DLD1 (cell line): ENCODE data around the gene AQP10.
"Not testable (repeated sequence)": the region's sequence is repeated elsewhere in the genome, so short reads cannot be mapped to it uniquely, and the experiment has no call there.

Experiments used
- in situ Hi-C: cut with HindIII; loops from 2 replicates; pipeline ENCODE4 v1.10.0; 2017; ENCODE audit warnings: low sequenced_read_pairs

The AQP10 gene

DNA sequence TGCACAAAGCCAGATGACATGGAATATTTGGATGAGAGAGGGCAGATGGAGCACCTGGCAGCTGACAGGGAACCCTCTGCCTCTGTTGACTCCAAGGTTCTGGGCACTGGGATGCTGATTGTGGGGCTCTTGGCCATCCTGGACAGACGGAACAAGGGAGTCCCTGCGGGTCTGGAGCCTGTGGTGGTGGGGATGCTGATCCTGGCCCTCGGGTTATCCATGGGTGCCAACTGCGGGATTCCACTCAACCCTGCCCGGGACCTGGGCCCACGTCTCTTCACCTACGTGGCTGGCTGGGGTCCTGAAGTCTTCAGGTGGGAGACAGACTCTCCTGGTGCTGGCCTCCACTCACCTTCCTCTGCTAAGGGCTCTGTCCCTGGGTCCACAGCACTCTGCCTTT lies 2.6 kb downstream of the AQP10 start:
- in situ Hi-C loops, result no loop called here

DNA sequence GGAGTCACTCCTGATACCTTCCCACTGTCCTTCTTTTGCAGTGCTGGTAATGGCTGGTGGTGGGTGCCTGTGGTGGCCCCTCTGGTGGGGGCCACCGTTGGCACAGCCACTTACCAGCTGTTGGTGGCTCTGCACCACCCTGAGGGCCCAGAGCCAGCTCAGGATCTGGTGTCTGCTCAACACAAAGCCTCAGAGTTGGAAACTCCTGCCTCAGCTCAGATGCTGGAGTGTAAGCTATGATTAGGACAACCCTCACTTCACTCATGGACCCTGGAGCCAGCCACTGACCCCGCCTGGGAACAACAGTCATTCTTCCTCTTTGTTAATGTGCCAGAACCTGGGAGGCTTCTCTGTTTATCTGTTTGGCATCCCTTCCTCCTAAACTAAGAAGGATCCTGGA lies 3.3 kb downstream of the AQP10 start:
- in situ Hi-C loops, result no loop called here

DNA sequence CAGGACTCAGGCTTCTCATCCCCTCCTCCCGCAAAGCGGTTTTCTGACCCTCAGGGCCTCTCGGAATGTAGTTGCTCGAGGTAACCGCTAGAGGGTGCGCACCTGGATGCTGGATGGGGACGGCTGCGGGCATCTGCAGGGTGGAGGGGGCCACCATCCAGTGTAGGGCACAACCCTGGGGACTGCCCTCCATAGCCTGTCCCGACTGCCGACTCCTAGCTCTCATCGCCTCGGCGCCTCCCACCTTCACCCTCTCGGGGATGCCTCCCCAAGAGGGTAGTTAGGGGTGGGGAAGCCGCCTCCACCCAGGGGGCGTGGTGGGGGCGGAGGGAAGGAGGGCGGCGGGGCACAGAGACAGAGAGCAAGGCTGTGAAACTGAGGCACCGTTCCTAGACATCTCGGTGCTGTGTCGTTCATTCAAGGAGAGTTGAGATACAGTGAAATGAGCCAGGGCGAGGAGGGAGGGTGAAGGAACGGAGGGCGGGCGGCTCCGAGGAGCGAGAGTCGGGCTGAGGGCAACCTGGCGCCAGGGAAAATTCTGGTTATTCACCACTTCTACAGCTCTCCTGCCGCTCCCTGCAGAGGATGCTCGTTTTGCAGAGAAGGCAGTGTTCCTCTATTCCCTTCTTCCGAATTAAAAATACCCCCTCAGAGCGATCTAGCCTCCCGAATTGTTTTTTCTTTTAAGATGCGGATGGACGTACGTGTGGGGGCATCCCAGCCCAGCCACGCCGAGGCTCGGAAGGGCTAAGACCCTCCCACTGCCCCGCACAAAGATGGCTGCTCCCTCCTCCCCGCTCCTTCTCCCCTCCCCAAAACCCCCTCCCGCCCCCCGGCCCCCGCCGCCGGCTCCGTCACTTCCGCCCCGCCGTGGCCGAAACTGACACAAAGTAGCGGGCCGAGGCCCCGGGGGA lies 4.0 kb downstream of the AQP10 start, which contains the start of gene ATP8B2:
Gene ATP8B2 (plus strand): TSS at position 857 of the 914 bp plus-strand sequence. CDS start 2,617 bp downstream, outside the sequence.
- in situ Hi-C loops, result no loop called here

DNA sequence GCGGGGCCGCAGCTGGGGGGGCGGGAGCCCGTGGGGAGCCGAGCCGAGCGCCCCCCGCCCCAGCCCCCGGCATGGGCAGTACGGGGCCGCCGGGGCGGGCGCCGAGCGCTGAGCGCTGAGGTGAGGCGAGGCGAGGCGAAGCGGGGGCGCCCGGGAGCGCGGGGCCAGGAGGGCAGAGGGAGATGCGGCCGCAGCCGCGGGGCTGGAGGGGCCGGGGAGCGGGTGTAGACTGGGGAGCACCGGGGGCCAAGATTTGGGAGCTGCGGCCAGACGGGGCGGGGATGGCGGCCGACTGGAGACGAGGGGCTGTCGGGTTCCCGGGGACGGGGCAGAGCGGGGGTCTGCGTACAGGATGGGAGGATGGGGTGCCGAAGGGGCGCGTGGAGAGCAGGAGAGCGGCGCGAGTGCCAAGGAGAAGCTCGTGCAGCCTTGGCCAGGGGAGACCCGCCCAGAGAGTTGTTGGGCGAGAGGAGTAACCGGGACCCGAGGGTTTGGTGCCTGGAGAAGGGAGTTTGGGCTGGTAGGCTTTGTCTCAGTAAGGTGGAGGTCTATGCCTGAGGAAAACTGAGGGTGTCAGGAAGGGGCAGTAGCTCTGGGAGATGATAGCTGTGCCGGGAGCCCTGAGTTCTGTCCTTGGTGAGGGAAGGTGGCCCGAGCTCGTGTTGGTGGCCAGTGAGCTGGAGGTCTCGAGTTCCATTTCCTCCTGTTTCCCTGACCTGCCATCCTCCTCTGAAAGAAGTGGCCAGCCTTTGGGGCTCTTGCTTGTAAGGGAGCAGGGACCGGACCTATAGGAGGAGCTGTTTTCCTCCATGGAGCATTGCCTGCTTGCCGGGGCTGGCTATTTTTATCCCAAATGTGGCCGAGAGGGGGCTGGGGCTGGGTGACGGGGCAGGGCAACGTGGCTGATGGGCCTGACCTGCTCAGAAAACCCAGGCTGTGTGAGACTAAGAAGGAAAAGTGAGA lies 5.0 kb downstream of the AQP10 start:
- in situ Hi-C loops, result no loop called here

DNA sequence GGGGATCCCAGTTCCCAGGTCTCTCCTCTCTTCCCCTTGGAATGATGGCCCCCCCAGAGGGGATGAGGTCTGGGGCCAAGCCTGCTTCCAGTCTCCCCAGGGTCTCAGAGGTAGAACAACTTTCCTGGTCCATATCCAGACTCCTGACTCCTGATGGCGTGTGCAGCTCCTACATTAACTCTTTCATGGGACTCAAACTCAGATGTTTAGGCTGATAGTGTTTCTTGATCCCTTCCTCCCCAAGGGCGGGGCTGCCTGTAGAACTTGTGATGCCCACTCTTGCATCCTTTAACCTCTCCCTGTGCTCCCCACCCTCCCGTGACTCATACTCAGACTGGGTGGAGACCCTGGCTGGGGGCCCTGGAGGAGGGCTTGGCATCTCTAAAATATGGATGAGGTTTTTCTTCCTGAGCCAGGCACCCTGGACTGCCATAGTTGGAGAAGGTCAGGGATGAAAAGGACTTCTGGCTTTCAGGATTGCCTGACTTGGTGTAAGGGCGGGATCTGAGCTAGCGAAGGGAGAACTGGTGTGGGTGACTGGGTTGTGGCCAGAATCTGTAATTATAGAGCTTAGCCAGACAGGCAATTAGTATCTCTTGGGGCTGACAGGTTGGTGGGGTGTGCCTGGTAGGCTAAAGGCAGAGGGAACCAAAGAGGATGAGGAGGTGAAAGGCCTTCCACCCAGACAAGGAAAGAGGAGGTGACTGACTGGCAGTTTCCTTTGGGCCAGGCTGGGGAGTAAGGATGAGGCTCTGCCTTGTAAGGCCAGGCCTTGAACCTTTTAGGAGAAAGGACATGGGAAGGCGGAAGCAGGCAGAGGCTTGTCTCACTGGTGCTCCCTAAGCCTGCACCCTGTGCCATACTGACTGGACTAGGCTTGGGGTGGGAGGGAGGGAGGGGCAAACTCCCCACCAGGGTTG lies 5.9 kb downstream of the AQP10 start:
- in situ Hi-C loops, result no loop called here

DNA sequence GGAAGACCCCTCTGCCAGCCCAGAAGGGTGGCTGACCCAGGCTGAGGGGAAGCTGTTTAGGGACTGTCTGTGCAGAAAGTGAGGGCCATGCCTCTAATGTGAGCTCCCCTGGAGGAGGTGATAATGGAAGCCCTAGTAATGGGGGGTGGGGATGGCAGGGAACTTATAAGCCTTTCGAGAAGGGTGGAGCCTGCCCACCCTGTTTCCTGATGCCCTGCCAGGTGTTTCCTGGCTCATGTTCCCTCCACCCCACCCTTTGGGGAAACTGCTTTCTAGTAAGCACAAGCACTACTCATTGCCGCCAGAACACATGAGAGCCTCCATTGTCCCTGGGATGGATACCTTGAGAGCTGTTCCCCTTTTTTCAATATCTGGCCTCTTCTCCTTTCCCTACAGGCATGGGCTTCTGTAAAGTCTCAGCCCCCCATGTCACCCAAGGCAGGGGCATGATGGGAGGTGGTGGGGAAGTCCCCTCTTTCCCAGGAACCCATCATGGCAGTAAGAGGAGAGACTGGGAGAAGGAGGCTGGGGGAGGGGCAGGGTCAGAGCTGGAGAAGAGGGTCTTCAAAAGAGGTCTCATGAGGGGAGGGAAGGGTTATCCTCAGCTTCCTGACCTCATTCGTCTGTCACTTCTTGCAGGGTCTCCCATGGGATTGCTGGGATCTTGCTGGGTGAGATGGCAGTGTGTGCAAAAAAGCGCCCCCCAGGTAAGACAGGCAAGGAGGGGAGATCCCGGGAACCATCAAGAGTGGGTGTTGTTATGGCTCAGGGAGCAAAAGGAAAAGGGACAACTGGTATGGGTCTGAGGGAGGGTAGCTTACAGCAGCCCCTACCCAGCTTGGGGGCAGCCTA lies 6.8 kb downstream of the AQP10 start:
- in situ Hi-C loops, result no loop called here

DNA sequence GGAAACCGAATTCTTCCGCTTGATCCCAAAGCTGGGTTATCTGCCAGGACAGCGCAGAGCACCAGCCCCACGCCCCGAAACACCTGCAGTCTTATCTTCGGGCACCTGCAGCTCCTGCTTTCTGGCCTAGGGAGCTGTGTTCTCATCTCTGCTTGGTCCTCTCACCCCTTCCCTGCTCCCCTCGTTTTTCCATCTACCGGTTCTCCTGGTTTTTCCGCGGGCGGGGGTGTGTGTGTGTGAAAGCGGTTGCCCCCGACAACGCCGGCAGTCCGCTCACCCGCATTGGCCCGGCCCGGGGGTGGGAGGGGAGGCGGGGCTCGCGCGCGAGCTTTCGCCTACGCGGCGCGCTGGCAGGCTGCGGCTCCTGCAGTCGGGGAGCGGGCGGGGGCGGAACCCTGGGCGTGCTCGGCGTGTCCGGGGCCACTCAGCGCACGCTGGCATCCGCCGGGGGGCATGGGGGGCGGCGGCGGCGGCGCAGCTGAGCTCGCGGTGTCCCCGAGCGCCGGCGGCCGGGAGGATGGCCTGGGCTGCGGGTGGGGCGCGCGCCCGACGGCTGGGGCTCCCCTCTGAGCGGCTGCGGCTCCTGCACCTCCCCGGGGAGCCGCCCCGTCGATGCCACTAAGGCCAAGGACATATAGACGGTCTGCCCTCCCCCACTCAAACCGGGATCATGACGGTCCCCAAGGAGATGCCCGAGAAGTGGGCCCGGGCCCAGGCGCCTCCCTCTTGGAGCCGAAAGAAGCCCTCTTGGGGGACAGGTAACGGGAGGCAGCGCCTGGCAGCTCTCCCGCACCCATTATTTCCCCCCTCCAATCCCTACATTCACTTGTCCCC lies 7.6 kb downstream of the AQP10 start:
- in situ Hi-C loops, result no loop called here

DNA sequence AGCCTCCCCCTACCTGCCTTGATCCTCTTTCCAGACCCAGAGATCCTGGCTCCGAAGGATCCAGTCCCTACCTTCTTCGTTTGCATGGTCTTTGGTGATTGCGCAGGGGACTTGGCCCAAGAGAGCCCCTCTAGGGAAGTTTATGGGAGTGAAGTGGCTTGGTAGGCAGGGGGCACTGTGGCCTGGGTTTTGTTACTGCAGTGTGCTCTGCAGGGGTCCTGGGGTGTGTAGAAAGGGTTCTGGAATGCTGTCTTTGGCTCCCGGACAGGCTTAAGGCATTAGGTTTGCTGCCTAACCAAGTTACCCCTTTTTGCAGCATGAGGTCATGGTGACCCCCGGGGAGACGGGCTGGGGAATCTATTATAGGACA lies 8.2 kb downstream of the AQP10 start:
- in situ Hi-C loops, result no loop called here

DNA sequence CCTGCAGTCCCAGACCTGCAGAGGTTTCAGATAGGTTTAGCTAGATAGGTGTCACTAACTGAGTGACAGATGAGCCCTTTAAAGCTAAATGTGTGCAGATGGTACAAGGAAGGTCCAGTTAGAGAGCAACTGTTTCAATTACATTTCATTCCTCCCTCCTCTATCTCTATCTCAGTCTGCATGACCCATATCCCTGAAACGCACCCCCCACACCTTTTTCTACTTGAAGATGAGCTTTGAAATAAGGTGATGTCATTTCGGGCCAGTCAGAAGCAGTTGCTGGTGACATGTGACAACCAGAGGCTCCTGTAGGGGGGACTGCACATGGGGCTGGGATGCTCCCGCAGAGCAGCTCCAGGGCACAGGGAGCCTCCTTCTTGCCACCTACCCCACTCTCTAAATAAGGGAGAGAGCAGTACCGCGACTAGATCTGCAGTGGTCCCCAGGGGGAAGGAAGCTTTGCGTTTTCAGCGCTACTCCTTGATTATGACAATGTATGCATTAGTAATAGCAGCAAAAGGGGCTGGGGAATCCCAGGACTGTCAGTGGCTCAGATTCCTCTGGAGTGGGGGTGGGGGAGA lies 8.7 kb downstream of the AQP10 start:
- in situ Hi-C loops, result no loop called here

DNA sequence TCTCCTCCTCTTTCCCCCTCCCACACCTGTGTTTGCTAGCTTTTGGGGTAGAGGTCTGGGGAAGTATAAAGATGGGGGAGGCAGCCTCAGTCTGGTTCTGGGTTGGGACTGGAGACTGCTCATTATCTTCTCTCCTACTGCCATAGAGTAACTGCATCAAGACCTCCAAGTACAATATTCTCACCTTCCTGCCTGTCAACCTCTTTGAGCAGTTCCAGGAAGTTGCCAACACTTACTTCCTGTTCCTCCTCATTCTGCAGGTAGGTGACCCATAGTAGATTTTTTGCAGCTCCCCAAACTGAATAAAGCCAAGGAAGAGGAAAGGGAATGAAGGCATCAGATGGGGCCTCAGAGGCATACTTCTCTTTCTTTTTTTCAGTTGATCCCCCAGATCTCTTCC lies 9.8 kb downstream of the AQP10 start:
- in situ Hi-C loops, result no loop called here

DNA sequence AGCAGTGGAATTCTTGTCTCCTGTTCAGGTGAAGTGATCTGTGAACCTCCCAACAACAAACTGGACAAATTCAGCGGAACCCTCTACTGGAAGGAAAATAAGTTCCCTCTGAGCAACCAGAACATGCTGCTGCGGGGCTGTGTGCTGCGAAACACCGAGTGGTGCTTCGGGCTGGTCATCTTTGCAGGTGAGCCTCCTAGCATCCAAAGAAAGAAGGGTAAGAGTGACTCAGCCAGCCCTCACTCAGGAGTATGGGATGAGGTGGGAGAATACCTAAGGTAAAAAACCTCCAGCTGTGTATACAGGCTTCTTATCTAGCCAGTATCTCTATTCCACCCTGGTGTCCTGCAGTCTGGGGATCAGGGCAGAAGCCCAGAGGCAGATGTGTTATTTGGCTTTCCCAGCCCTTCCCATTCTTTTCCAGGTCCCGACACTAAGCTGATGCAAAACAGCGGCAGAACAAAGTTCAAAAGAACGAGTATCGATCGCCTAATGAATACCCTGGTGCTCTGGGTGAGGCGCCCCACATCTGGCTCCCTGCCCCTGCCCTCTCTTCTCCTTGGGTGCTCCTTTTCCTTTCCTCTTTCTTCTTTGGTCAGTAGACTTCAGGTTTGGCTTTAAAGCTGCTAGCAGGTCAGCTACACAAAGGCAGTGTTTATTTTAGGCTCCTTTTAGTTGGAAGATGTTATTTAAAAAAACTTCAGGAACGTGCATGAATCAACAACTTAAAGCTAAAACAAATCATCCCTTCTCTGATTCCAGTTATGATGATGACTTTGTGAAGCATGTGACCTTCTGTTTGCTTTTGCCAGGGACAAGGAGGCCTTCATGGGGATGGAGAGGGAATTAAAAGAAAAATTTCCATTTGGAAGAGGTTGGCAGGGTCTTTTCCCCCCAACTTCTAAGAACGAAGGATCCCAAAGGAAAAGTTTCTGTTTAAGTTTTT lies 13.5 kb downstream of the AQP10 start:
- in situ Hi-C loops, result no loop called here

DNA sequence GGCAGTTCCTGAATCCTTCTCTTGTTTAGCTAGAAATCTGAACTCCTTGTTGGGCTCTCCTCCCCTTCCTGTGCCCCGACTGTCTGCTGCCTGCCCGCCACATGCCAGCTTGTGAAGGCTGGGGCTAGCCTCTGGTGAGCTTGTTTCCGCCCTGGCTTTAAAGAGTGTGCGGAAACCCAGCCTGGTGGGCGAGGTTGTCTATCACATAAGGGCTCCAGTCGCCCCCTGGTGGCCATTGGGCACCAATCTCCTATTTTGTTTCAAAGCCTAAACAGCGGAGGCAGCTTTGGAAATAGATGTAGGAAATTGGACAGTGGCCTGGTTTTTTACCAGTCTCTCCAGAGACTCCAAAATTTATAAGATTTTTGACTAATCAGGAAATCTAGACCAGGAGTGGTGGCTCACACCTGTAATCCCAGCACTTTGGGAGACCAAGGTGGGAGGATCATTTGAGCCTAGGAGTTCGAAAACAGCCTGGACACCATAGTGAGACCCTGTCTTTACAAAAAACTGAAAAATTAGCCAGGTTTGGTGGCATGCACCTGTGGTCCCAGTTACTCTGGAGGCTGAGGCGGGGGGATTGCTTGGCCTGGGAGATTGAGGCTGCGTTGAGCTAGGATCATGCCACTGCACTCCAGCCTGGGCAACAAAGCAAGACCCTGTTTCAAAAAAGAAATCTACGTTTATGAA lies 14.3 kb downstream of the AQP10 start:
- in situ Hi-C loops, result no loop called here

DNA sequence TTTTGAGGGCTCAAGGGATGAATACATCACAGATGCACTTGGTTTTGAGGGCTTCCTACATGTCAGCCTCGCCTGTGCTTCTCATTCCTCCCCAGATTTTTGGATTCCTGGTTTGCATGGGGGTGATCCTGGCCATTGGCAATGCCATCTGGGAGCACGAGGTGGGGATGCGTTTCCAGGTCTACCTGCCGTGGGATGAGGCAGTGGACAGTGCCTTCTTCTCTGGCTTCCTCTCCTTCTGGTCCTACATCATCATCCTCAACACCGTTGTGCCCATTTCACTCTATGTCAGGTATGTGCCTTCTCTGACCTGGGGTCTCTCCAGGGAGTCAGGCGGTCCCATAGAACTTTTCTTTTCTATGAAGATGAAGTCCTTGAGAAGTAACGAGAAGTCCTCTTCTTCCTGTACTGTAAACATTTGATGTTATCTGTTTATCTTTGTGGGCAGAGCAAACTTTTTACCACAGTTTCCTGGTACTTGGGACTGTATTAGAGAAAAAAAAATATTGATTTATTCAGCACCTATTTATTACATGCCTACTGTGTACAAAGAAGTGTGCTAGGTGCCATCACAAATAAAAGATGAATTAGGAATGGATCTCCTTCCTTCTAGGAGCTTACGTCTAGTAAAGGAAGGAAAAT lies 16.5 kb downstream of the AQP10 start:
- in situ Hi-C loops, result no loop called here

DNA sequence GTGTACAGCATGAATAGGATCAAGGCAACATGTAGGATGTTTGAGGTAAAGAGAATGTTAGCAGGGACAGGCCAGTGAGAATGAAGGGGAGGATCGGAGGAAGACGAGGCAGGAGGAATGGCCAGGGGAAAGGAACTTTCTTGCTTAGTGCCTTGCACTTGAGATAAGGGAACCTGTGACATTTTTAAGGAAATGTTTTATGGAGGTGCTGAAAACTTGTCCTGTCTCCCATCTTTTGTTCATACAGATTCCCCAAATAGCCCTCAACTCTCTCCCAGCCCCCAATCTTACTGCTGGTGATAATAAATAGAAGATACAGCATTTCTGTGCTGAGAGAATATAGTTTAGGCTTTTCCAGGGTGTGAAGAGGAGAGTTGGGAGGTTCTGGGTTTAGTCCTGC lies 18.0 kb downstream of the AQP10 start:
- in situ Hi-C loops, result no loop called here

DNA sequence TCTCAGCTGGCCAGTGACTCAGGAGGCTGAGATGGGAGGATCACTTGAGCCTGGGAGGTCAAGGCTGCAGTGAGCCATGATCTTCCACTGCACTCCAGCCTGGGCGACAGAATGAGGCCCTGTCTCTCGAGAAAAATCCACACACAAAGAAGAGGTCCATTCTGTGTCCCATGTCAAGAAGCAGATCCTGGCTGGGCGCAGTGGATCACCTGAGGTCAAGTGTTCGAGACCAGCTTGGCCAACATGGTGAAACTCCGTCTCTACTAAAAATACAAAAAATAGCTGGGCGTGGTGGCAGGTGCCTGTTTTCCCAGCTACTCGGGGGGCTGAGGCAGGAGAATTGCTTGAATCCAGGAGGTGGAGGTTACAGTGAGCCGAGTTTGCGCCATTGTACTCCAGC lies 20.5 kb downstream of the AQP10 start:
- in situ Hi-C loops, result not testable (repeated sequence)

DNA sequence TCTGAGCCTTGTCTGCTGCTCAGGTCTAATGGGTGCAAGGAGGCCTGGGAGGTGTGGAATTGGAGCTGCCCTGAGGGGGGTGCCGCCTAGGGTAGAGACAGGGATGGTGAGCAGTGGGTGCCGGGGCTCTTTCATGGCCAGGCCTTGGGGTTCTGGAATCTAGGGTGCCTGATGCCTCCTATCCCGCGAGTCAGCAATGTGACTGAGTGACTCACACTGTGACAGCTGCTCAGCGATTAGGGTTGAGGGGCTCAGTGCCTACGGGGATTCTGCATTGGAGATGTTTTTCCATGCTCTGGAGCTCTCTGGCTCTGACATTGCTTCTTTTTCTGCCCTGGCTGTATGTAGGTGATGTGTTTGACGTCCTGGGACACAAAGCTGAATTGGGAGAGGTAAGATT lies 21.2 kb downstream of the AQP10 start:
- in situ Hi-C loops, result no loop called here
